Smooth muscle cell (in vitro differentiated cells): ENCODE results near the gene MYCBP2. TPM values are rescaled to one million over a fixed set of nuclear protein-coding genes. Genes with fewer than 3 reads are reported as not detected.
A peak's percentile ranks its signal among the peaks of the same experiment; 100 is the strongest.

Experiments used
- DNase-seq: peaks from one replicate; lab custom pipeline; 2025; ENCODE audit not compliant: unreplicated experiment; lab: John Stamatoyannopoulos, UW
- H2AFZ ChIP-seq: fragments of 200-600 bp; sonication (generic); 2 replicates; pipeline ENCODE4 v1.6.0; 2016; ENCODE audit warnings: antibody characterized with exemption, low read depth, mild to moderate bottlenecking
- H3F3A ChIP-seq: fragments of 200-600 bp; sonication (generic); 2 replicates; pipeline ENCODE4 v1.6.0; 2017; ENCODE audit warnings: antibody characterized with exemption, low read depth
- H3K27ac ChIP-seq: fragments of 200-600 bp; sonication (generic); 2 replicates; pipeline ENCODE4 v1.5.1; 2016; ENCODE audit warnings: low read depth, mild to moderate bottlenecking
- H3K27me3 ChIP-seq: fragments of 200-600 bp; sonication (generic); 2 replicates; pipeline ENCODE4 v1.6.1; 2016; ENCODE audit warnings: low read depth, mild to moderate bottlenecking
- H3K36me3 ChIP-seq: fragments of 200-600 bp; sonication (generic); 2 replicates; pipeline ENCODE4 v1.5.1; 2016; ENCODE audit warnings: low read depth
- H3K4me1 ChIP-seq: fragments of 200-600 bp; sonication (generic); 2 replicates; pipeline ENCODE4 v1.5.1; 2016; ENCODE audit warnings: low read depth
- H3K4me2 ChIP-seq: fragments of 200-600 bp; sonication (generic); 2 replicates; pipeline ENCODE4 v1.6.0; 2016; ENCODE audit warnings: mild to moderate bottlenecking
- H3K4me3 ChIP-seq: fragments of 200-600 bp; sonication (generic); 2 replicates; pipeline ENCODE4 v1.5.1; 2016; ENCODE audit warnings: mild to moderate bottlenecking
- H3K79me2 ChIP-seq: fragments of 200-600 bp; sonication (generic); 2 replicates; pipeline ENCODE4 v1.6.0; 2016; ENCODE audit warnings: low read depth, mild to moderate bottlenecking
- H3K9ac ChIP-seq: fragments of 200-600 bp; sonication (generic); 2 replicates; pipeline ENCODE4 v1.6.0; 2016; ENCODE audit warnings: low read depth
- H3K9me3 ChIP-seq: fragments of 200-600 bp; sonication (generic); replicated peaks from 2 replicates; pipeline ENCODE4 v1.5.1; 2016; ENCODE audit warnings: low read depth
- H4K20me1 ChIP-seq: fragments of 200-600 bp; sonication (generic); 2 replicates; pipeline ENCODE4 v1.6.0; 2016; ENCODE audit warnings: low read depth
- CTCF ChIP-seq: fragments of 200-600 bp; sonication (generic); IDR thresholded peaks from 2 replicates; pipeline ENCODE4 v1.5.1; 2017; ENCODE audit warnings: borderline replicate concordance, mild to moderate bottlenecking, antibody characterized with exemption; ENCODE audit not compliant: insufficient read depth, poor library complexity, severe bottlenecking
- WGBS: methylation state at CpG from one replicate; pipeline ENCODE4 v1.1.7; 2016; ENCODE audit warnings: low lambda C conversion rate; 5-methylcytosine and 5-hydroxymethylcytosine counted together
- polyA plus RNA-seq: library from polyadenylated mRNA; unstranded; fragments of >200 nt; fragmentation: Nextera tagmentation; extraction: Ambion mirVana; gene quantifications from 2 replicates; pipeline ENCODE4 v1.2.1, GENCODE V29; 2016
- total RNA-seq: library from RNA; depleted of rRNA; stranded (reverse); fragments of >200 nt; gene quantifications from 2 replicates; pipeline ENCODE4 v1.2.3, GENCODE V29; 2014

MYCBP2 gene
- 61.0 and 62.0 TPM in 2 replicates for total RNA-seq
- polyA plus RNA-seq = 20.1 and 33.6 TPM in 2 replicates

GRCh38 chr13:77326905-77327604 is at the start of gene MYCBP2:
Gene MYCBP2, minus strand, starts transcription at chr13:77327094. Its CDS starts 319 bp downstream, at chr13:77326775.
- Histone ChIP-seq H3K9ac (peak within 1 kb of the TSS; percentile 77), H3K4me3 (peak within 1 kb of the TSS; percentile 90), H3K27ac (peak within 1 kb of the TSS; percentile 62), H3K9me3 (no peaks in the 10 kb centered on the region), H4K20me1 (peaks cover 44% of the 10 kb centered on the region), H3K4me2 (peak within 1 kb of the TSS; percentile 97), H3K27me3 (no peaks in the 10 kb centered on the region), H3K4me1 (peaks cover 23% of the 10 kb centered on the region), H3K36me3 (no peaks in the 10 kb centered on the region), H3K79me2 (peaks cover 46% of the 10 kb centered on the region), H3F3A (no peaks in the 10 kb centered on the region), H2AFZ (peak within 1 kb of the TSS; percentile 95)
- 3% methylated on average over 22 of the region's 35 CpGs for WGBS
- peak; percentile 92 for DNase-seq
- TF ChIP-seq CTCF = no peak

- Histone ChIP-seq H3K79me2 (no peaks in the 10 kb centered on the region), H3F3A (no peaks in the 10 kb centered on the region), H3K9ac (no peak overlapping the region), H3K27ac (no peak overlapping the region), H3K9me3 (no peaks in the 10 kb centered on the region), H3K27me3 (no peaks in the 10 kb centered on the region), H3K4me3 (no peak overlapping the region), H3K4me1 (no peaks in the 10 kb centered on the region), H3K4me2 (no peak overlapping the region), H2AFZ (no peak overlapping the region), H3K36me3 (no peaks in the 10 kb centered on the region), H4K20me1 (no peaks in the 10 kb centered on the region)
- TF ChIP-seq CTCF = no peak
- no peak for DNase-seq
- 100% methylated on average over 1 of the region's 1 CpG for WGBS
Observed at GRCh38 chr13:77375560-77376108, 48.7 kb upstream of the MYCBP2 start.

GRCh38 chr13:77374786-77375185 is 47.9 kb upstream of the MYCBP2 start:
- H3K4me3 ChIP-seq = no peak overlapping the region
- no peaks in the 10 kb centered on the region for H3K27me3 ChIP-seq
- H3K9me3 ChIP-seq = no peaks in the 10 kb centered on the region
- no peak for TF ChIP-seq CTCF
- H3K4me1 ChIP-seq = no peaks in the 10 kb centered on the region
- no peaks in the 10 kb centered on the region for H3F3A ChIP-seq
- H2AFZ ChIP-seq = no peak overlapping the region
- H3K79me2 ChIP-seq = no peaks in the 10 kb centered on the region
- WGBS = 58% methylated on average over 2 of the region's 2 CpGs
- no peaks in the 10 kb centered on the region for H3K36me3 ChIP-seq
- no peak overlapping the region for H3K27ac ChIP-seq
- H4K20me1 ChIP-seq = no peaks in the 10 kb centered on the region
- no peak overlapping the region for H3K4me2 ChIP-seq
- H3K9ac ChIP-seq = no peak overlapping the region
- no peak for DNase-seq

GRCh38 chr13:77374339-77374738 is 47.4 kb upstream of the MYCBP2 start:
- H3K4me3 ChIP-seq = no peak overlapping the region

More at GRCh38 chr13:77374339-77374738, 47.4 kb upstream of the MYCBP2 start:
- TF ChIP-seq CTCF = no peak
- Histone ChIP-seq H3K9ac (no peak overlapping the region), H3K27ac (no peak overlapping the region), H2AFZ (no peak overlapping the region), H3F3A (no peaks in the 10 kb centered on the region), H4K20me1 (no peaks in the 10 kb centered on the region), H3K9me3 (no peaks in the 10 kb centered on the region), H3K79me2 (no peaks in the 10 kb centered on the region), H3K4me1 (no peaks in the 10 kb centered on the region), H3K4me2 (no peak overlapping the region), H3K27me3 (no peaks in the 10 kb centered on the region), H3K36me3 (no peaks in the 10 kb centered on the region)
- no peak for DNase-seq
- WGBS = 17% methylated on average over 1 of the region's 1 CpG
